Mammary epithelial cell (primary cell): Measurements from ENCODE around the gene LRFN5.

Source experiments
- EZH2 ChIP-seq: IDR thresholded peaks from 2 replicates; pipeline ENCODE4 v1.6.1; 2012; ENCODE audit warnings: low read length, inconsistent platforms, borderline replicate concordance
- TF ChIP-seq, protein P1 (sequence below), 2 donors: IDR thresholded peaks in 1 of 2; conservative IDR thresholded peaks in 1 of 2; 2 replicates each; pipeline ENCODE4 v1.5.1; 2011 to 2012; ENCODE audit warnings: inconsistent platforms in 2 of 2, low read length in 2 of 2, mild to moderate bottlenecking in 2 of 2, control low read depth in 1 of 2, low read depth in 1 of 2; ENCODE audit not compliant: insufficient read depth in 1 of 2; ENCODE audit errors: extremely low read depth in 1 of 2

DNA sequence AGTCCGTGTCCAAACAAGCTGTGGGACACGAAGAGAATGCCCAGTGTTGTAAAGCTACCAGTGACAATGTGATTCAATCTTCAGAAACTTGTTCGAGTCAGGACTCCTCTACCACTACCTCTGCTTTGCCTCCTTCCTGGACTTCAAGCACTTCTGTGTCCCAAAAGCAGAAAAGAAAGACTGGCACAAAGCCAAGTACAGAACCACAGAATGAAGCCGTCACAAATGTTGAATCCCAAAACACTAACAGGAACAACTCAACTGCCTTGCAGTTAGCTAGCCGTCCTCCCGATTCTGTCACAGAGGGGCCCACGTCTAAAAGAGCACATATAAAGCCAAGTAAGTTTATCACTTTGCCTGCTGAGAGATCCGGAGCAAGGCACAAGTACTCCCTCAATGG is 284.9 kb downstream of the LRFN5 start:
- TF ChIP-seq, protein P1, sequence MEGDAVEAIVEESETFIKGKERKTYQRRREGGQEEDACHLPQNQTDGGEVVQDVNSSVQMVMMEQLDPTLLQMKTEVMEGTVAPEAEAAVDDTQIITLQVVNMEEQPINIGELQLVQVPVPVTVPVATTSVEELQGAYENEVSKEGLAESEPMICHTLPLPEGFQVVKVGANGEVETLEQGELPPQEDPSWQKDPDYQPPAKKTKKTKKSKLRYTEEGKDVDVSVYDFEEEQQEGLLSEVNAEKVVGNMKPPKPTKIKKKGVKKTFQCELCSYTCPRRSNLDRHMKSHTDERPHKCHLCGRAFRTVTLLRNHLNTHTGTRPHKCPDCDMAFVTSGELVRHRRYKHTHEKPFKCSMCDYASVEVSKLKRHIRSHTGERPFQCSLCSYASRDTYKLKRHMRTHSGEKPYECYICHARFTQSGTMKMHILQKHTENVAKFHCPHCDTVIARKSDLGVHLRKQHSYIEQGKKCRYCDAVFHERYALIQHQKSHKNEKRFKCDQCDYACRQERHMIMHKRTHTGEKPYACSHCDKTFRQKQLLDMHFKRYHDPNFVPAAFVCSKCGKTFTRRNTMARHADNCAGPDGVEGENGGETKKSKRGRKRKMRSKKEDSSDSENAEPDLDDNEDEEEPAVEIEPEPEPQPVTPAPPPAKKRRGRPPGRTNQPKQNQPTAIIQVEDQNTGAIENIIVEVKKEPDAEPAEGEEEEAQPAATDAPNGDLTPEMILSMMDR (conservative IDR thresholded peaks at IDR 0.05 in 1 of 2, IDR thresholded peaks at IDR 0.05 in 1 of 2; ENCODE audit: extremely low read depth in 1 of 2, insufficient read depth in 1 of 2, low read depth in 1 of 2, low read length in 2 of 2) = no peak
- no peak for TF ChIP-seq EZH2
